Ovary (tissue), 3 donors: ENCODE data around the gene TTC38.

Source experiments
- POLR2A ChIP-seq: fragments of 450-650 bp; IDR thresholded peaks from one replicate; pipeline ENCODE4 v1.6.1; 2017; ENCODE audit warnings: antibody characterized with exemption, mild to moderate bottlenecking, moderate library complexity
- TF ChIP-seq, protein P1 (sequence below), 3 donors: fragments of 450-650 bp in 2 of 3; fragments of 200-600 bp in 1 of 3; IDR thresholded peaks; one replicate each; pipeline versions ENCODE4 v1.5.1 to v1.8.0; 2016 to 2022; ENCODE audit warnings: antibody characterized with exemption in 3 of 3, mild to moderate bottlenecking in 1 of 3
- donor health status: DM: no; HTN: no; CAD: no.

DNA sequence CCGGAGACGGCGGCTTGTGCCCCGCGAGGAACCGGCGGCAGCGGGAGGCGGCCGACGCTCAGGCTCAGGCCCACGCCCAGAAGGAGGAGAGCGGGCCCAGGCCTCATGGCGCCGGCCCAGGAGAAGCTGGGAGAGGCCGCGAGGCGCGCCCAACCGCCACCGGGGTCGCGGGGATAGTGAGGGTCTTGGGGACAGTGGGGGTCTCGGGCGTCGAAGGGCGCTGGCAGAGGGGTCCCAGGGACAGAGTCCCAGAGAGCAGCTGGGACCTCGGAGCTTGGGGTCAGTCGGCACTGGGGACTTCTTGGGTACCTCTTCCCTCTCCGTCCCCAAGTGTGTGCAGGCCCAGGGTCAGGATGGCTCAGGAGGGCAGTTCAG lies 4.6 kb upstream of the TTC38 start, which contains the start of gene PKDREJ:
- TF ChIP-seq, protein P1, sequence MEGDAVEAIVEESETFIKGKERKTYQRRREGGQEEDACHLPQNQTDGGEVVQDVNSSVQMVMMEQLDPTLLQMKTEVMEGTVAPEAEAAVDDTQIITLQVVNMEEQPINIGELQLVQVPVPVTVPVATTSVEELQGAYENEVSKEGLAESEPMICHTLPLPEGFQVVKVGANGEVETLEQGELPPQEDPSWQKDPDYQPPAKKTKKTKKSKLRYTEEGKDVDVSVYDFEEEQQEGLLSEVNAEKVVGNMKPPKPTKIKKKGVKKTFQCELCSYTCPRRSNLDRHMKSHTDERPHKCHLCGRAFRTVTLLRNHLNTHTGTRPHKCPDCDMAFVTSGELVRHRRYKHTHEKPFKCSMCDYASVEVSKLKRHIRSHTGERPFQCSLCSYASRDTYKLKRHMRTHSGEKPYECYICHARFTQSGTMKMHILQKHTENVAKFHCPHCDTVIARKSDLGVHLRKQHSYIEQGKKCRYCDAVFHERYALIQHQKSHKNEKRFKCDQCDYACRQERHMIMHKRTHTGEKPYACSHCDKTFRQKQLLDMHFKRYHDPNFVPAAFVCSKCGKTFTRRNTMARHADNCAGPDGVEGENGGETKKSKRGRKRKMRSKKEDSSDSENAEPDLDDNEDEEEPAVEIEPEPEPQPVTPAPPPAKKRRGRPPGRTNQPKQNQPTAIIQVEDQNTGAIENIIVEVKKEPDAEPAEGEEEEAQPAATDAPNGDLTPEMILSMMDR (IDR thresholded peaks at IDR 0.05), result no peak
- TF ChIP-seq POLR2A, result no peak
